Measurements from ENCODE around the gene ZNHIT2. TPM values are rescaled to one million over a fixed set of nuclear protein-coding genes. Genes with fewer than 3 reads are reported as not detected.

The ZNHIT2 gene
- total RNA-seq, 4 donors from 2014 or later = 9.6 to 40.8 (median 12.2) TPM

DNA sequence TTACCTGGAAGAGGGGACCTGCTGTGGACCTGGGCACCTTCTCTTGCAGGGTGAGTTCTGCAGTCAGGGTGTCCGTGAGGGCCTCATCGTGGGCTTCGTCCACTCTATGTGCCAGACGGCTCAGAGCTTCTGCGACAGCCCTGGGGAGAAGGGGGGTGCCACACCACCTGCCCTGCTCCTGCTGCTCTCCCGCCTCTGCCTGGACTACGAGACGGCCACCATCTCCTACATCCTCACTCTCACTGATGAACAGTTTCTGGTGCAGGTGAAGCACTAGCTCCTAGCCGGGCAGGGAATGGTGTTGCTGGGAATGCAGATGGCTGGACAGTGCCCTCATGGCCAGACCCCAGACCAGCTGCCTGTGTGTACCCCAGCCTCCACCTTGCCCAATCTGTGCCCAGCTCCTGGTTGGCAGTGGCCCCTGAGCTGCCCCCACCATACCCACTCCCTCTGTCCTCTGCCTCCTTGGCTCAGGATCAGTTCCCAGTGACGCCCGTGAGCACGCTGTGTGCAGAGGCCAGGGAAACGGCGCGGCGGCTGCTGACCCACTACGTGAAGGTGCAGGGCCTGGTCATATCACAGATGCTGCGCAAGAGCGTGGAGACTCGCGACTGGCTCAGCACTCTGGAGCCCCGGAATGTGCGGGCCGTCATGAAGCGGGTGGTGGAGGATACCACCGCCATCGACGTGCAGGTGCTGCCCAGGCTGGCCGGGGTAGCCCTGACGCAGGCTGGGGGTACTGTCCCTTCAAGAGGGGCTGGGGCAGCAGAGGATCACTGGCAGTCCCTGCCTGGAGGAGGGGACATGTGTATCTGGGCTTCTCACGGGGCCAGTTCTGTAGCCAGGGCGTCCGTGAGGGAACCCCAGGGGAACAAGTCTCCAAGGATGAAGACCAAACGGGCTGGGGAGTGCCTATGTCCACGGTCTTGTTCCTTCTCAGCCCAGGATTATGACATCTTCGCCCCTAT, 8.0 kb downstream of the ZNHIT2 start:
- 89% methylated on average over 34 of the region's 36 CpGs; no CpG with 5 or more reads in 1 of the 2 donors for WGBS, 2 donors (ENCODE audit: low coverage in 1 of 2)
- Histone ChIP-seq H3K36me3 (peaks cover 0 to 11% (median 3%) of the 10 kb centered on the region in 4 donors), H3K9me3 (no peaks in the 10 kb centered on the region), H3K27me3 (no peaks in the 10 kb centered on the region), H3K4me1 (peaks cover 8 to 32% (median 19%) of the 10 kb centered on the region in 4 donors), H3K27ac (no peak overlapping the region), H3K4me3 (no peak overlapping the region)
- TF ChIP-seq, protein P1, sequence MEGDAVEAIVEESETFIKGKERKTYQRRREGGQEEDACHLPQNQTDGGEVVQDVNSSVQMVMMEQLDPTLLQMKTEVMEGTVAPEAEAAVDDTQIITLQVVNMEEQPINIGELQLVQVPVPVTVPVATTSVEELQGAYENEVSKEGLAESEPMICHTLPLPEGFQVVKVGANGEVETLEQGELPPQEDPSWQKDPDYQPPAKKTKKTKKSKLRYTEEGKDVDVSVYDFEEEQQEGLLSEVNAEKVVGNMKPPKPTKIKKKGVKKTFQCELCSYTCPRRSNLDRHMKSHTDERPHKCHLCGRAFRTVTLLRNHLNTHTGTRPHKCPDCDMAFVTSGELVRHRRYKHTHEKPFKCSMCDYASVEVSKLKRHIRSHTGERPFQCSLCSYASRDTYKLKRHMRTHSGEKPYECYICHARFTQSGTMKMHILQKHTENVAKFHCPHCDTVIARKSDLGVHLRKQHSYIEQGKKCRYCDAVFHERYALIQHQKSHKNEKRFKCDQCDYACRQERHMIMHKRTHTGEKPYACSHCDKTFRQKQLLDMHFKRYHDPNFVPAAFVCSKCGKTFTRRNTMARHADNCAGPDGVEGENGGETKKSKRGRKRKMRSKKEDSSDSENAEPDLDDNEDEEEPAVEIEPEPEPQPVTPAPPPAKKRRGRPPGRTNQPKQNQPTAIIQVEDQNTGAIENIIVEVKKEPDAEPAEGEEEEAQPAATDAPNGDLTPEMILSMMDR (IDR thresholded peaks at IDR 0.05) = no peak
- TF ChIP-seq POLR2A (IDR thresholded peaks at IDR 0.05) (no peak), EP300 (IDR thresholded peaks at IDR 0.05; ENCODE audit: low read depth) (no peak), POLR2AphosphoS5 (IDR thresholded peaks at IDR 0.05) (no peak)
- intact Hi-C loops (cut with DNase I; ENCODE audit: low total_unique reads) = loop anchor here (5.0 kb wide), 1 partner anchor 97 kb away; the partner anchor contains the start of gene ARL2
- no peak for DNase-seq
- in situ Hi-C loops (cut with MboI; ENCODE audit: low pct_ligation_motif_present in 1 of 4, low pct_unique_long_range_greater_than_20kb in 1 of 4, low sequenced_read_pairs in 3 of 4) = no loop called here

DNA sequence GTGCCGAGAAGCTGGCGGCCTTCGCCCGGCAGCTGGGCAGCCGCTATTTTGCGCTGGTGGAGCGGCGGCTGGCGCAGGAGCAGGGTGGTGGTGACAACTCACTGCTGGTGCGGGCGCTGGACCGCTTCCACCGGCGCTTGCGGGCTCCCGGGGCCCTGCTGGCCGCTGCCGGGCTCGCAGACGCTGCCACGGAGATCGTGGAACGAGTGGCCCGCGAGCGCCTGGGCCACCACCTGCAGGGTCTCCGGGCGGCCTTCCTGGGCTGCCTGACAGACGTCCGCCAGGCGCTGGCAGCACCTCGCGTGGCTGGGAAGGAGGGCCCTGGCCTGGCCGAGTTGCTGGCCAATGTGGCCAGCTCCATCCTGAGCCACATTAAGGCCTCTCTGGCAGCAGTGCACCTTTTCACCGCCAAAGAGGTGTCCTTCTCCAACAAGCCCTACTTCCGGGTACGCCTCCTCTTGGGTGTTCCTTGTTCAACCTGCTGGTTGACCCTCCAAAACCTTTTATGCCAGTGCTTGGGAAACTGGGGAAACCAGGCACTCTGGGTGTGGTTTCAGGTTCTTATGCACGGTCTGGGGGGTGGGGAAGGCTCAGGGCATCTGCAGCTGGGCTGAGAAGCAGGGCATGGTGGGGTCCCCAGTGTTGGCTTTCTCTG, 8.9 kb downstream of the ZNHIT2 start:
- no peak for DNase-seq
- TF ChIP-seq, protein P1 (IDR thresholded peaks at IDR 0.05) = no peak
- TF ChIP-seq POLR2AphosphoS5 (IDR thresholded peaks at IDR 0.05) = no peak
- TF ChIP-seq POLR2A (IDR thresholded peaks at IDR 0.05) = no peak
- no peak for TF ChIP-seq EP300 (IDR thresholded peaks at IDR 0.05; ENCODE audit: low read depth)
- Histone ChIP-seq H3K4me1 (peaks cover 8 to 30% (median 19%) of the 10 kb centered on the region in 4 donors), H3K9me3 (no peaks in the 10 kb centered on the region), H3K36me3 (peaks cover 0 to 11% (median 3%) of the 10 kb centered on the region in 4 donors), H3K27ac (no peak overlapping the region), H3K27me3 (no peaks in the 10 kb centered on the region), H3K4me3 (no peak overlapping the region)
- intact Hi-C loops (cut with DNase I; ENCODE audit: low total_unique reads) = no loop called here
- in situ Hi-C loops (cut with MboI; ENCODE audit: low pct_ligation_motif_present in 1 of 4, low pct_unique_long_range_greater_than_20kb in 1 of 4, low sequenced_read_pairs in 3 of 4) = no loop called here
- WGBS, 2 donors (ENCODE audit: low coverage in 1 of 2) = 93 to 94% methylated on average over 9 to 29 of the region's 38 CpGs

DNA sequence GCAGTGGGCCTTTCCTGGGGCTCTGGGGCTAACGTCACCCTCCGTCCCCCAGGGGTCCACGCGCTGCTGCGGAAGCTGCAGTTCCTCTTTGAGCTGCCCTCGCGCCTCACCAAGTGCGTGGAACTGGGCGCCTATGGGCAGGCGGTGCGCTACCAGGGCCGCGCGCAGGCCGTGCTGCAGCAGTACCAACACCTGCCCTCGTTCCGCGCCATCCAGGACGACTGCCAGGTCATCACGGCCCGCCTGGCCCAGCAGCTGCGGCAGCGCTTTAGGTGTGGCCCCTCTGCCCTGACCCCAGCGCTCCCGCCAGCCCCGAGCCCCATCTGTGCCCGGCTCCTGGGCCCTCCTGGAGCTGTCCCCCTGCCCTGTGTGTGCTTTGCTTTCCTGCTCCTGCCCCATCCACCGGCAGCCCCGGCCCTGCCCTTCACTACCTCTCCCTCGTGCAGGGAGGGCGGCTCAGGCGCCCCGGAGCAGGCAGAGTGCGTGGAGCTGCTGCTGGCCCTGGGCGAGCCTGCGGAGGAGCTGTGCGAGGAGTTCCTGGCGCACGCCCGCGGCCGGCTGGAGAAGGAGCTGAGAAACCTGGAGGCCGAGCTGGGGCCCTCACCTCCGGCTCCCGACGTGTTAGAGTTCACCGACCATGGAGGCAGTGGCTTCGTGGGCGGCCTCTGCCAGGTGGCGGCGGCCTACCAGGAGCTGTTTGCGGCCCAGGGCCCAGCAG, 9.6 kb downstream of the ZNHIT2 start:
- TF ChIP-seq POLR2A (IDR thresholded peaks at IDR 0.05) = no peak
- no peak for TF ChIP-seq EP300 (IDR thresholded peaks at IDR 0.05; ENCODE audit: low read depth)
- no peak for TF ChIP-seq POLR2AphosphoS5 (IDR thresholded peaks at IDR 0.05)
- TF ChIP-seq, protein P1 (IDR thresholded peaks at IDR 0.05) = no peak
- Histone ChIP-seq H3K4me3 (no peak overlapping the region), H3K27me3 (no peaks in the 10 kb centered on the region), H3K36me3 (peaks cover 0 to 11% (median 3%) of the 10 kb centered on the region in 4 donors), H3K4me1 (peaks cover 2 to 24% (median 13%) of the 10 kb centered on the region in 4 donors), H3K27ac (no peak overlapping the region), H3K9me3 (no peaks in the 10 kb centered on the region)
- WGBS, 2 donors (ENCODE audit: low coverage in 1 of 2) = 96% methylated on average over 52 of the region's 52 CpGs; no CpG with 5 or more reads in 1 of the 2 donors
- no peak for DNase-seq
- intact Hi-C loops (cut with DNase I; ENCODE audit: low total_unique reads) (no loop called here), in situ Hi-C loops (cut with MboI; ENCODE audit: low pct_ligation_motif_present in 1 of 4, low pct_unique_long_range_greater_than_20kb in 1 of 4, low sequenced_read_pairs in 3 of 4) (no loop called here)
